ENCODE measurements around the gene CCDC106. TPM values are rescaled to one million over a fixed set of nuclear protein-coding genes. Genes with fewer than 3 reads are reported as not detected.

Gene CCDC106
- total RNA-seq, 1 donor from 2014 or later, result 8.0 TPM

DNA sequence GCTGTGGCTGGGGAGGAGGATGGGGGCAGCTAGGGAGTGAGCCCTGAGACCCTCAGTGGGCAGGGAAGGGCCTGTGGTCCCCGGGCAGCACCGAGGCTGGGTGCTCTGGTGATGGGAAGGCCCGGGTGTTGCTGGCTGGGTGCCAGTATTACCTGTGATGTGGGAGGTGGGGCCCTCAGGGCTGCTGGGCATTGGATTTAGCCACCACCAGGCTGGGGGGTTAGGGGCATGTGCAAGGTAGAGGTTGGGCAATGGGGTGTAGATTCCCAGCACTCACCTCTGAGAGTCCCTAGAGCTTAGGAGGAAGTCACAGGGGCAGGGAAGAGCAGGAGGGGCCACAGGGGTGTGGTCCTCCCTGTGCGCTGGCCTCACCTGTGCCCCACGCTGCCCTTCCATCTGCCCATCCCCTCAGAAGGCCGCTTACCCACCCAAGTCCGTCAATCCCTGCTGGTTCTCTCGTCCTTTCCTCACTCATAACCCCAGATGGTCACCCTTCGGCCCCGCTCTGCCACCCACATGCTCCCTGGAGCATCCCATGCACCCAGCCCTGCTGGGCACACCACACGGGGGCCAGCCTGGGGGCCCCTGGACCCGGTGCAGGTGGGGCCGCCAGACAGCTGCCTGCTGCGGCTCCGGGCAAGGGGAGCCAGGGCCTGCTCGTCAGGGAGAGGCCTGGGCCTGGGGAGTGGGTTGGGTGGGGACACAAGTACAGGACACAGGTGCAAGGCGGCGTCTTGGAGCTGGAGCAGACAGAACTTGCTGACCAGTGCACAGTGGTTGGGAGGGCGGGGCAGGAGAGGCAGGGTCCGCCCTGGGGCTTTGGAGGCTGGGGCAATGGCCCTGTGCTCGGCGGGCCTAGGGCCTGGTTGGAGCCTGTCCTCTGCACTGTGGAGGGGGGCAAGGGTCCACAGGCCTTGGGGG, 39.5 kb downstream of the CCDC106 start:
- no peaks in the 10 kb centered on the region for H3K9me3 Mint-ChIP-seq
- peaks cover 37% of the 10 kb centered on the region for H3K36me3 Mint-ChIP-seq (ENCODE audit: low read depth)
- DNase-seq, result no peak
- H3K4me3 Mint-ChIP-seq, result no peak overlapping the region
- H3K4me1 Mint-ChIP-seq, result no peaks in the 10 kb centered on the region
- no peaks in the 10 kb centered on the region for H3K27me3 Mint-ChIP-seq
- intact Hi-C loops (cut with micrococcal nuclease), result no loop called here
- peak overlapping the region; percentile 9 for H3K27ac Mint-ChIP-seq

DNA sequence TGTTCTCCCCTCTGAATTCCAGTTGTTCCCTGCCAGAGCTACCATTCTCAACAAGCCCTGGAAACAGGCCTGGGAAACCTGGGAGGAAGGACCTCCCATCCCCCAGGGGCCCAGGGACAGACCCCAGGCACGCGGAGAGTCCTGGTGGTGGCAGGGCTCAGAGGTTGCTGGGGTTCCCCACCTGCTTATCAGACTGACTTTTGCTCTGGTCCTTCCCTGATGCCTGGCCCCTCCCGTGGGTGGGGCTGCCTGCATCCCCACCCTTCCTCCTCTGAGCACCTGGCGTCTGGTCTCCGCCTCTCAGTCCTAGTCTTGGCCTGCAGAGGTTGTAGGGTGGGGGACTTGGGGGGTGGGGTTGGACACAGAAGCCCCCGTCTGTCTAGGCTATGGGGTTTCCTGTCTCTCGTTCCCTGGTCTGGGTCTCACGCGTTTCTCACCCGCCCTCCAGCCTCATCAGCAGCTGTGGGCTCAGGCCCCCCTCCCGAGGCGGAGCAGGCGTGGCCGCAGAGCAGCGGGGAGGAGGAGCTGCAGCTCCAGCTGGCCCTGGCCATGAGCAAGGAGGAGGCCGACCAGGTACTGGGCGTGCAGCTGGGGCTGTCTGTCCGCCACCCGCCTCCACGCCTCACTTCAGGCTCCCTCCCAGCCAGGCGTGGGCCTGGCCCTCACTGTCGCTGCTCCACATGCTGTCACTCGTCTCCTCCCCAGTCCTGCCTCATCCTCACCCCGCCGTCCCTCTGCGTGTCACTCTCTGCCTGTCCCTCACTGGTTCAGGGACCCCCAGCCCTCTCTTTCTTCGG, 40.6 kb downstream of the CCDC106 start:
- Mint-ChIP-seq H3K36me3 (ENCODE audit: low read depth) (peaks cover 39% of the 10 kb centered on the region), H3K4me1 (no peaks in the 10 kb centered on the region), H3K27me3 (no peaks in the 10 kb centered on the region), H3K9me3 (no peaks in the 10 kb centered on the region), H3K27ac (no peak overlapping the region), H3K4me3 (no peak overlapping the region)
- intact Hi-C loops (cut with micrococcal nuclease), result no loop called here
- no peak for DNase-seq

DNA sequence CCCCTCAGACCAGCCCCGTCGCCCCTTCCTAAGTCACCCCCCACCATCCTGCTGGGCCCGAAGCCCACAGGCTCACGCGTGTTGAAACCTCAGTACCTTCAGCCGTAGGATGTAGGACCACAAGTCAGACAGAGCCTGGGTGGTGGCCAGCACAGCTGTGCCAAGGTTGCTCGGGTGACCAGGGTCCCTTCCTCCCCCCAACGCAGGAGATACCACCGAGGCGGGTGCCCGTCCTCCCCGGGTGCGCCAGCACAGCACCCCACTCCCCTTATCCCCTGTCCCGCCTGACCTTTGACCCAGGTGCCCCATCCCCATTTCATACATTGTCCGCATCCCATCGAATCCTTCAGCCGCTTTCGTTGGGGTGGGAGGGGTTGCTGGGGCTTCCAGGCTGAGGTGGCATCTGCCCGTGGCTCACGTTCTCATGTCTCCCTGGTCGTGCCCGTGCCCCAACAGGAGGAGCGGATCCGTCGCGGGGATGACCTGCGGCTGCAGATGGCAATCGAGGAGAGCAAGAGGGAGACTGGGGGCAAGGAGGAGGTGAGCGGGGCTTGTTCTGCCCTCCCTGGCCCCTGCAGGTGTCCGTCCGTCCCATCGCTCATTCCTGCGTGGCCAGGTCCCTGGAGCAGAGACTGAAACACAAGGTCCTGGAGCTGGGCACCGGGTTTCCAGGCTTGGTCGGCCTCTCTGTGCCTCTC, 41.5 kb downstream of the CCDC106 start:
- intact Hi-C loops (cut with micrococcal nuclease), result no loop called here
- no peak for DNase-seq
- Mint-ChIP-seq H3K4me1 (no peaks in the 10 kb centered on the region), H3K27me3 (no peaks in the 10 kb centered on the region), H3K9me3 (no peaks in the 10 kb centered on the region), H3K36me3 (ENCODE audit: low read depth) (peaks cover 40% of the 10 kb centered on the region), H3K4me3 (no peak overlapping the region), H3K27ac (no peak overlapping the region)

DNA sequence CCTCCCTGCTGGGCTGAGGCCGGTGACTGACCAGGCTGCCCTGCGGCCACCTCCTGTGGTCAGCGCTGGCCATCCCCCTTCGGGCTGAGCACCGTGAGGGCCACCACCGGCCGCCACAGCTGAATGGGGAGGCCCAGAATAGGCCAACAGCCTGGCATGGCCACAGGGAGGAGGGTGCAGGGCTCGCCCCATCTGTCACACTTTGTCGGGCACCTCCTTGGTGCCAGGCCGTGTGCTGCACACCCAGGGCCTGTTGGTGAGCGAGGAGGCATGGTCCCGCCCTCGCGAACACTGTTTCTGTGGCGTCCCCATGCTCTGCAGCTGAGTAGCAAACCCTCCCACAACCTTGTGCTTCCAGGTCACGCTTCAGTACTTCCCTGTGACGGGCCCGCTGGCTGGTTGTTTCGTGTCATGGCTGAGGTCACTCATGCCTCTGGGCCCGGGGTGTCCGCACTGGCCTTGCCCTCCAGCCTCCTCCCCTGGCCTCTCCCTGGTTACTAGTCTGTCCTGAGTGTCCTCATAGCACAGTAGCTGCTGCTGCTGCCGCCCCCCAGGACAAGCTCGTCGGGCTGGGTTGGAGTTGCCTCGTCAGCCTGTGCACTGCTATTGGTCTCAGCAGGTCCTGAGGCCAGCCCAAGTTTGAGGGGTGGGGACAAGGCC, 42.2 kb downstream of the CCDC106 start:
- Mint-ChIP-seq H3K4me1 (no peaks in the 10 kb centered on the region), H3K4me3 (no peak overlapping the region), H3K27me3 (no peaks in the 10 kb centered on the region), H3K9me3 (no peaks in the 10 kb centered on the region), H3K27ac (no peak overlapping the region), H3K36me3 (ENCODE audit: low read depth) (peaks cover 39% of the 10 kb centered on the region)
- no peak for DNase-seq
- intact Hi-C loops (cut with micrococcal nuclease), result no loop called here

DNA sequence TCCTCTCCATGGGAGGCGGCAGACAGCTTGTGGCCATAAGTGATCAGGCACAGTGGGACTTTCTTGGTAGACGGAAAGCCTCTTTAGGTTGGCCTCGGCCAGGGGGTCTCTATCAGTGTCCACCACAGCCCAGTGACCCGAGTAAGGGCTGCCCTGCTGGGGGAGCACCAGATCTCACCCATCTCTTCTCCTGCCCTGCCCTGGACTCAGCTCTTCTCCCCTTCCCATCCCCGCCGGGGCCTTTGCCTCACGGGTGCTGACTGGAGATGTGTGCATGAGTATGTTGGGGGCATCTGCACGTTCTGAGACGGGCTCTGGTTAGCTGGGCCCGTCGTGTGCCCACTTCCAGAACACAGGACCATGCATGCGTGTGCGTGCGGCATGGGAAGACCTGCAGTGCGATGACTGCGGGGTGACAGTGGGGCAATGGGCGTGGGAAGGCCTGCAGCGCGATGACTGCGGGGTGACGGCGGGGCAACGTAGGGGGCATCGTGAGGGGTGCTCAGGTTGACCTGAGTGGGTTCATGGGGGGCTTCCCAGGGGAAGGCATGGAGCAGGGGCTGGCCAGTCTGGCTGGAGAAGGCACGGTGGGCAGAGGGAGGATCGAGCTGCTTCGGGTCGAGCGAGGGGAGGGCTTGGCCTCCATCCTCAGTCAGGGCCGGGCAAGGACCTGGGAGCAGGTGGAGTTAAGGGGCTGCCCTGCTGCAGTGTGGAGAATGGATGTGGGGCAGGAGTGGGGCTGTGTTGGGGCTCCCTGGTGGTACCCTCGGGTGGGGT, 42.9 kb downstream of the CCDC106 start:
- no peaks in the 10 kb centered on the region for H3K9me3 Mint-ChIP-seq
- H3K36me3 Mint-ChIP-seq (ENCODE audit: low read depth), result peaks cover 38% of the 10 kb centered on the region
- DNase-seq, result no peak
- no peak overlapping the region for H3K4me3 Mint-ChIP-seq
- H3K27me3 Mint-ChIP-seq, result no peaks in the 10 kb centered on the region
- no peaks in the 10 kb centered on the region for H3K4me1 Mint-ChIP-seq
- H3K27ac Mint-ChIP-seq, result no peak overlapping the region
- intact Hi-C loops (cut with micrococcal nuclease), result no loop called here

DNA sequence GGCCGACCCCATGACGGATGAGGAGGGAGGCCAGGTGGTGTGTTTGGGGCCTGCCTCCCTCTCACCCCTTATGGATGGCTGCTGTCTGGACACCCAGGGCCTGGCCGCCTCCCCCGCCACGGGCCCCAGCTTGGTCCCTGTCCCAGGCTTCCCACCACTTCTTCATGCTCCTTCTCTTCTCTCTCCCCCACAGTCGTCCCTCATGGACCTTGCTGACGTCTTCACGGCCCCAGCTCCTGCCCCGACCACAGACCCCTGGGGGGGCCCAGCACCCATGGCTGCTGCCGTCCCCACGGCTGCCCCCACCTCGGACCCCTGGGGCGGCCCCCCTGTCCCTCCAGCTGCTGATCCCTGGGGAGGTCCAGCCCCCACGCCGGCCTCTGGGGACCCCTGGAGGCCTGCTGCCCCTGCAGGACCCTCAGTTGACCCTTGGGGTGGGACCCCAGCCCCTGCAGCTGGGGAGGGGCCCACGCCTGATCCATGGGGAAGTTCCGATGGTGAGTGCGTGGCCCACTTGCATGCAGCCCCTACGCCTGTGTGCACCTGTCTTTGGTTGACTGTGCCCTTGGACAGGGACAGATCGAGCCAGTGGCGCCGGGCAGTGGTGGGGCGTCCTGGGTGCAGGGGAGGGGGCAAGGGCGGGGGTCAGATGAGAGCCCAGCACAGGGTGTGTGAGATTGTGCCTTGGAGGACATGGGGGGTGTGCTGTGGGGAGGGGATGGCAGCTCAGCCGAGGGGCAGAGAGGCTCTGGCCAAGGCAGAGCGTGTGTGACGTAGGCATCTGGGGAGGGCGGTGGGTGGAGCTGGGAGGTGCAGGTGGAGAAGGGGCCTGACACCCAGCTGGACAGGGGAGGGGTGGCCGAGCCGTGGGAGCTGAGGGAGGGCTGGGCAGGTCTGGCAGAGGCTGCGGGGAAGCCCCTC, 43.8 kb downstream of the CCDC106 start:
- Mint-ChIP-seq H3K9me3 (no peaks in the 10 kb centered on the region), H3K4me3 (no peak overlapping the region), H3K27me3 (no peaks in the 10 kb centered on the region), H3K27ac (no peak overlapping the region), H3K36me3 (ENCODE audit: low read depth) (peaks cover 39% of the 10 kb centered on the region), H3K4me1 (no peaks in the 10 kb centered on the region)
- no peak for DNase-seq
- intact Hi-C loops (cut with micrococcal nuclease), result no loop called here

DNA sequence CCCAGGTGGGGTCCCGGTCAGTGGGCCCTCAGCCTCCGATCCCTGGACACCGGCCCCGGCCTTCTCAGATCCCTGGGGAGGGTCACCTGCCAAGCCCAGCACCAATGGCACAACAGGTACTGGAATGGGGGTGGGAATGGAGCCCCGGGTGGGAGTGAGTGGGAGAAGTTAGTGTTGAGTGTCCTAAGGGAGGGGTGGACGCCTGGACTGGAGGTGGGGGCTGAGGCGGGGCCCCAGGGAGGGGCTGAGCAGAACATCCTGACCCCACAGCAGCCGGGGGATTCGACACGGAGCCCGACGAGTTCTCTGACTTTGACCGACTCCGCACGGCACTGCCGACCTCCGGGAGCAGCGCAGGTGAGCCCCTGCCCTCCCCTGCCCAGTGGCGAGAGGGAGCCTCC, 44.7 kb downstream of the CCDC106 start:
- intact Hi-C loops (cut with micrococcal nuclease), result no loop called here
- DNase-seq, result no peak
- Mint-ChIP-seq H3K9me3 (no peaks in the 10 kb centered on the region), H3K27me3 (no peaks in the 10 kb centered on the region), H3K36me3 (ENCODE audit: low read depth) (peaks cover 41% of the 10 kb centered on the region), H3K27ac (no peak overlapping the region), H3K4me1 (no peaks in the 10 kb centered on the region), H3K4me3 (no peak overlapping the region)

DNA sequence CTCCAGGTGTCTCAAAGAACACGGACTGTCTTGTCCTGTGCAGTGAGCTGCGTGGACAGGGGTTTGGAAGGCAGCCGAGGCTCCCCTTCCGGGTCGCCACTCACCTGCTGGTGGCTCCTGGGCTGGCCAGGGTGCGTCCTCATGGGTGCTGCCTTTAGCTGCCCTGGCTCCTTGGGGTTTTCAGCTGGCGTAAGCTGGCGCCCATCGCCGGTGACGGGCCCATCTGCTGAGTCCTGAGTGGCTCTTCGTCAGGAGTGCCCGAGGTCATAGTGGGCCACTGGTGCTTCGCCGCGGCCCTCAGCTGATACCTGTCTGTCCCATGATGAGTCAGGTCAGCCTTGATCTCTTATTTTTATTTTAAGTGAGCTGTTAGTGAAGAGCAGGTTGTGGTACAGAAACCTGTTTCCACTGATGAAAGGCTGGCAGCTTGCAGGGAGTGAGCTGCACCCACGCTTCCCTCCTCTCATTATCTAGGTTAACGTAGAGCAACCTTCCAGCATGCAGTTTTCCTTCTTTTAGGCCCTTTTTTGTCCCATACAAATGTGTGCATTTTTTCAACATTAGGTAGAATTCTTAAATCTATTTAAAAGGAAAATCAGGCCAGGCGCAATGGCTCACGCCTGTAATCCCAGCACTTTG, 45.4 kb downstream of the CCDC106 start:
- intact Hi-C loops (cut with micrococcal nuclease), result no loop called here
- no peaks in the 10 kb centered on the region for H3K9me3 Mint-ChIP-seq
- H3K27me3 Mint-ChIP-seq, result no peaks in the 10 kb centered on the region
- DNase-seq, result no peak
- no peak overlapping the region for H3K27ac Mint-ChIP-seq
- no peak overlapping the region for H3K4me3 Mint-ChIP-seq
- H3K4me1 Mint-ChIP-seq, result no peaks in the 10 kb centered on the region
- H3K36me3 Mint-ChIP-seq (ENCODE audit: low read depth), result peaks cover 44% of the 10 kb centered on the region

DNA sequence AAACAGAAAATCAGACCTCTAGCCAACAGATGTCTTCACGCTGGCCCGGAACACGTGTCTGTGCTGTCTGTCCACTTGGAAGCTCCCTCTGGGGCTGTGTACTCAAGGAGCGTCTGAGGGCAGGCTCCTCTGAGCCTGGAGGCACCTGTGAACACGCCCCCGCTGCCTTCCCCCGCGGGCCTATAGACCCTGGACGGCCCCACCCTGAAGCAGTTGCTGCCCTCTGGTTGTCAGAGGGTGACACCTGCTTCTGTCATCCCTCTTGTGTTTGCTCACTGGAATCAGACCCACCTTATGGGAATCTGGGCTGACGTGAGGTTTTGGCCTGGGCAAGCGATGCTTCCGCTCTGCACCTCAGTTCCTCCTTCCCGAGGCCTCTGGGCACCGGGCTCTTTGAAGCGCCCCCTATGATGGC, 46.2 kb downstream of the CCDC106 start:
- no peaks in the 10 kb centered on the region for H3K4me1 Mint-ChIP-seq
- no peaks in the 10 kb centered on the region for H3K9me3 Mint-ChIP-seq
- peaks cover 42% of the 10 kb centered on the region for H3K36me3 Mint-ChIP-seq (ENCODE audit: low read depth)
- no peak overlapping the region for H3K4me3 Mint-ChIP-seq
- H3K27me3 Mint-ChIP-seq, result no peaks in the 10 kb centered on the region
- intact Hi-C loops (cut with micrococcal nuclease), result no loop called here
- DNase-seq, result no peak
- H3K27ac Mint-ChIP-seq, result no peak overlapping the region

DNA sequence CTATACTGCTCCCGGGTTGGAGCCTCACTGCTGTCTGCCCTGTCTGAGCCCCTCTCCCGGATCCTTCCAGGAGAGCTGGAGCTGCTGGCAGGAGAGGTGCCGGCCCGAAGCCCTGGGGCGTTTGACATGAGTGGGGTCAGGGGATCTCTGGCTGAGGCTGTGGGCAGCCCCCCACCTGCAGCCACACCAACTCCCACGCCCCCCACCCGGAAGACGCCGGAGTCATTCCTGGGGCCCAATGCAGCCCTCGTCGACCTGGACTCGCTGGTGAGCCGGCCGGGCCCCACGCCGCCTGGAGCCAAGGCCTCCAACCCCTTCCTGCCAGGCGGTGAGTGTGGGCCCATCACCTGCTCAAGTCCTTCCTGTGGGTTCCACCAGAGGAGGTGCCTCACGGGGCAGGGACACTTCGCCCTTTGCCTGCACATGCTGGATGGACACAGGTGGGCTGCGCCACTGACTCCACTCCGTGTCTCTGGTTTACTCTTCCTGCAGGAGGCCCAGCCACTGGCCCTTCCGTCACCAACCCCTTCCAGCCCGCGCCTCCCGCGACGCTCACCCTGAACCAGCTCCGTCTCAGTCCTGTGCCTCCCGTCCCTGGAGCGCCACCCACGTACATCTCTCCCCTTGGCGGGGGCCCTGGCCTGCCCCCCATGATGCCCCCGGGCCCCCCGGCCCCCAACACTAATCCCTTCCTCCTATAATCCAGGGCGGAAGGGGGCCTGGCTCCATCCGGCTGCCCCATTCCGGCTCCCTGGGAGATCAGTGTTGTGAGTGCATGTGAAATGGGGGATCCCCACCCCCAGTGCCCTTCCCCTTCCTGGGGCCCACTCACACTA, 46.9 kb downstream of the CCDC106 start:
- intact Hi-C loops (cut with micrococcal nuclease), result no loop called here
- Mint-ChIP-seq H3K4me3 (no peak overlapping the region), H3K36me3 (ENCODE audit: low read depth) (peaks cover 36% of the 10 kb centered on the region)

DNA sequence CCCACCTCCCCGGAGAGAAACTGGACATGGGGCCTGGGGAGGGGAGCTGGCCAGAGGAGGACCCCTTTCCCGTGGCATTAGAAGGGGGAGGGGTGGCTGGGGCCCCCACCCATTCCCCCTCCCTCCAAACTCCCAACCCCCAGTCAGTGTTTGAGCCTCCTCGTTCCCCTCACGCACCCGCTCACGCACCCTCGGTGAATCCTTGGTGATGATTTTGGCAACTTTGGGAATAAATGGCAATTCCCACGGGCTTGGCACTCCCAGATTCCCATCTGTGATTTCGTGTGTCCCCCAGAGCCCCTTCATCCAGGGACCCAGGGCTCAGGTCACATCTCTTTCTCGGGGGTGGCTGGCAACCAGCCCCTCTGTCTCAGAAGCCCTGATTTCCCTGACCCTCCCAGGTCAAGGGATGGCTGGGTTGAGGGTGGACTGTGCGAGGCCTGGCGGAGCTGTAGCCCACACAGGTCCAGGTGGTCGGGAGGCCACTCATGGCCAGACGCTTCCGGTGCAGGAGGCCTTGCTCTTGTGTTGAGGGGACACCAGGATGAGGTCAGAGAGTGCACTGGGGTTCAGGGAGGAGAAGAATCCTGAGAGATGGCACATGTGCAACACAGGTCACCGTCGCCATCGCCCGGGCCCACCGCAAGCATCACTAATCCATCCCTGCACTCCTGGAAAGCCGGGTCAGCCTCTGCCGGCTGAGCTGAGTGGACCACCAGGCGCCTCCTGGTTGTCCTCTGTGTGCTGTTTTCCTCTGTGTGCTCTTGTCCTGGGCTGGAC, 47.7 kb downstream of the CCDC106 start:
- intact Hi-C loops (cut with micrococcal nuclease), result no loop called here
- DNase-seq, result no peak
- Mint-ChIP-seq H3K27ac (no peak overlapping the region), H3K9me3 (no peaks in the 10 kb centered on the region), H3K4me3 (no peak overlapping the region), H3K36me3 (ENCODE audit: low read depth) (peaks cover 39% of the 10 kb centered on the region), H3K4me1 (no peaks in the 10 kb centered on the region), H3K27me3 (no peaks in the 10 kb centered on the region)

More for the DNA sequence above, 46.9 kb downstream of the CCDC106 start:
- no peaks in the 10 kb centered on the region for H3K4me1 Mint-ChIP-seq
- H3K27ac Mint-ChIP-seq, result no peak overlapping the region
- H3K9me3 Mint-ChIP-seq, result no peaks in the 10 kb centered on the region
- H3K27me3 Mint-ChIP-seq, result no peaks in the 10 kb centered on the region
- DNase-seq, result no peak

Measured in activated CD4-positive, alpha-beta T cell treated with anti-CD3 and anti-CD28 coated beads, Interleukin-2, amount 10 ng/mL, durations not matched to agents 24 days and 14 days (primary cell).